Erythroblast (primary cell): ENCODE results near the gene TRIP10.

Source experiments
- DNase-seq, 2 experiments: peaks; one replicate each; lab custom pipeline; 2025; lab: John Stamatoyannopoulos, UW
- GATA1 ChIP-seq: IDR thresholded peaks from 2 replicates; pipeline ENCODE4 v1.6.1; 2011; ENCODE audit warnings: low read depth, mild to moderate bottlenecking, control low read depth, low read length, moderate library complexity
- POLR2A ChIP-seq: IDR thresholded peaks from 2 replicates; pipeline ENCODE4 v1.6.1; 2011; ENCODE audit warnings: mild to moderate bottlenecking, low read length

Gene TRIP10

DNA sequence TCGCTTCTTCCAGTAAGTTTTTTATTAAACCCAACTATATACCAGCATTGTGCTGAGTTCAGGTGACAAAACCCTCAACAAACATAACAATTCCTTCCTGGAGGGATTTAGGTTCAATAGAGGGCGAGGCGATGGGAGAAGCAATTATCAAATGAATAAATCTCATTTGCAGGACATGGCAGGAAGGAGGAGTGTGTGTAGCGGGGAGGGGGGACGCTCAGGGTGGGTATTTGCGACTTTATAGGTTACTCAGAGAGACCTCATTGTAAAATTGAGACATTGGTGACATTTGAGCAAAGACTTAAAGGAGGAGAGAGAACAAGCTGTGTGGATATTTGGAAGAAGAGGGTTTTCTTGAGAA lies 22.9 kb upstream of the TRIP10 start:
- DNase-seq: no peak
- no peak for TF ChIP-seq POLR2A
- no peak for TF ChIP-seq GATA1

DNA sequence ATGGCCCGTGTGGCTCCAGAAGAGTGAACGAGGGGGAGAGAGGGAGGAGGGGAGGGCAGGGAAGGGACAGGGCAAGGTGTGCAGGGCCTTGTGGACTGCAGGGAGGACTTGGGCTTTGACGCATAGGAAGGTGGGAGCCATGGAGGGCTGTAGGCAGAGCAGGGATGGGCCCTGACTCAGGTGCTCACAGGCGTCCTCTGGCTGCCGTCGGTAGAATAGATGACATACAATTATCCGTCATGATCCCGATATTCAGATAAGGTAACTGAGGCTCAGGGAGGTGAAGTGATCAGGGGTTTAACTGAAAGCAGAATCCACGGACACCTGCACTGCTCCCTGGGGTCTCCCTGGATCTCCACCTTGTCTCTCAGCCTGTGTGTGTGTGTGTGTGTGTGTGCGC lies 22.4 kb upstream of the TRIP10 start:
- TF ChIP-seq GATA1: no peak
- TF ChIP-seq POLR2A: no peak
- DNase-seq: no peak

DNA sequence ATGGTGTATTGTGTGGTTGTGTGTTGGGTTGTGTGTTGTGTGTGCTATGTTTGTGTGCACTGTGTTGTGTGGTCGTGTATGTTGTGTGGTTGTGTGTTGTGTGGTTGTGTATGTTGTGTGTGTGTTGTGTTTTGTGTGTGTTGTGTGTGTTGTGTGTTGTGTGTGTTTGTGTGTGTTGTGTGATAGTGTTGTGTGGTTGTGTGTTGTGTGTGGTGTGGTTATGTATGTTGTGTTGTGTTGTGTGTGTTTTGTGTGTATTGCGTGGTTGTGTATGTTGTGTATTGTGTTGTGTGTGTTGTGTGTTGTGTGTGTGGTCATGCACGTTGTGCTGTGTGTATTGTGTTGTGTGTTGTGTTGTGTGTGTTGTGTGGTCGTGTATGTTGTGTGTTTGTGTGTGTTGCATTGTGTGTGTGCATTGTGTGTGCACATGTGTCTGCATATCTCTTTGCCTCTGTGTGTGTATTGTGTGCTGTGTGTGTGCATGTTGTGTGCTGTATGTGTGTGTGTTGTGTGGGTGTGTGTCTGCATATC lies 22.0 kb upstream of the TRIP10 start:
- peak; percentile 61 to 76 for DNase-seq
- TF ChIP-seq GATA1 (no peak), POLR2A (no peak)

DNA sequence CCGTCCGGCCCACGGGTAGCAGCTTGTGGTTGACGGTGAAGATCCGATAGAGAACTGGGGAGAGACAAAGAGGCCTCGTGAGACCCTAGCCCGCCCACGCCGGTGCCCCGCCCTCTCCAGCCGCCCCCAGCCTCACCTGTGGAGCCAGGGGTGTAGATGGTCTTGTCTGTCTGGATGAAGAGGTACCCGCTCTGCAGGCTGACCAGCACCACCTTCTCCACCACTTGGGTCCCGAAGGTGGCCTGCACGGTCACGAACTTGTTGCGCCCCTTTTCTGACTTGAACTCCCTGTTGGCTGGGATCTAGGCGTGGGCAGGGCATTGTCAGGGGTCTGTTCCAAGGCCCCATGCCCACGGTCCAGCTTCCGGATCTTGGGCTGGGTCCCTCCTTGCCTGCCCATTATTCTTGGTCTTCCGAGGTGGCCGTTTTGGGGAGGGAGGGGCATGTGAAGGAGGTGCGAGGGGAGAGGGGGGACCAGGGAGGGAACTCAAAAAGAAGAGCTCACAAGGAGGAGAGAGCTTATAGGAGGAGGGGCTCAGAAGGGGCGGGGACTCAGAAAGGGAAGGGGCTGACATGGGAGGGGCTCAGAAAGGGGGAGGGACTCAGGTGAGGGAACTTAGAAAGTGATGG lies 21.3 kb upstream of the TRIP10 start:
- no peak for DNase-seq
- TF ChIP-seq GATA1 (no peak), POLR2A (no peak)

DNA sequence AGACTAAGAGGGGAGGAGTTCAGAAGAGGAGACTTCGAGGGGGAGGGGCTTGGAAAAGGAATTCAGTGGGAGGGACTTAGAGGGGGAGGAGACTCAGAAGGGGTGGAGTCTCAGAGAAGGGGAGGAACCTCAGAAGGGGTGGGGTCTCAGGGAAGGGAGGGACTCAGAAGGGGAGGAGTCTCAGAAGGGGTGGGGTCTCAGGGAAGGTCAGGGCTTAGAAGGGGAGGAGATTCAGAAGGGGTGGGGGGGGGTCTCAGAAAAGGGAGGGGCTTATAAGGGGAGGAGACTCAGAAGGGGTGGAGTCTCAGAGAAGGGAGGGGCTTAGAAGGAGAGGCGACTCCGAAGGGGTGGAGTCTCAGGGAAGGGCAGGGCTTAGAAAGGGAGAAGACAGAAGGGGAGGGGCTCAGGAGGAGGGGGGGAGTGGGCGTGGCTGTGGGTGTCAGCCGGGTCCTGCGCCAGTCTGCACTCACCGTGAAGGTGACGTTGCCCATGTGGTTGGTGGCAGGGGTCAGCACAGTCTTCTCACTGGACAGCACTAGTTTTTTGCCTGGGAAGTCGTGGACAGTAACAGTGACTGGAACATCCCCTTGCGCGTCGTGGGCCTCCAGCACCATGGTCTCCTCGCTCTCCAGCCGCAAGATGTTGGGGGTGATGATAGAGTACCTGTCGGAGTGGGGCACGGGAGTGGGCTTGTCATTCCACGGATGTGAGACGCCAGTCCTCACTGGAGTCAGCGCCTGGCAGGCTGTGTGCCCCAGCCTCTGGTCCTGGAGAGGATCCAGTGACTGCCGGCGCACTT lies 20.5 kb upstream of the TRIP10 start:
- TF ChIP-seq GATA1 (no peak), POLR2A (no peak)
- peak; percentile 63 to 76 for DNase-seq

DNA sequence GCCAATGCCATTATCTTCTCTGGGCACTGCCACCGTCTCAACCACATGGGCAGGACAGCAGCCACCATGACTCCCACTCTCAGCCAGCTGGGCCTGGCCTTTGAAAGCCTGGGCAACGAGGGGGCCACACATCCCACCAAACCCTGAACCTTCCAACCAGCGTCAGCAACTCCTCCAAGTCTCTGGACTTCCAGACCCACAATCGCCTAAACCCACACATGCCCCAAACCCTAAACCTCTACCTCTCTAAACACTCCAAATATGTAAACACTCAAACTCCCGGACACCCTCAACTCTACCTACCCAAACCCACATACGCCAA lies 20.0 kb upstream of the TRIP10 start:
- DNase-seq: no peak
- TF ChIP-seq GATA1: no peak
- no peak for TF ChIP-seq POLR2A

DNA sequence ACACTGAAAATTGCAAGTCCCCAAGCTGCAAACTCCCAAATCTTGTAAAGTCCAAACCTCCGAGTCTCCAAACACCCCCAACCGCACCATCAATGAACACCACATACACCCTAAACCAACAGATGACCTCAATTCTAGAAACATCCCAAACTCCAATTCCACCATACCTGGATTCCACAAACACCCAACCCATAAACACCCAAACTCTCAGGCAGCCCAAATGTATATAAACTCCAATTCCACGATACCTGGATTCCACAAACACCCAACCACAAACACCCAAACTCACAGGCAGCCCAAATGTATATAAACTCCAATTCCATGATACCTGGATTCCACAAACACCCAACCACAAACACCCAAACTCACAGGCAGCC lies 19.5 kb upstream of the TRIP10 start:
- DNase-seq: no peak
- TF ChIP-seq POLR2A (no peak), GATA1 (no peak)

DNA sequence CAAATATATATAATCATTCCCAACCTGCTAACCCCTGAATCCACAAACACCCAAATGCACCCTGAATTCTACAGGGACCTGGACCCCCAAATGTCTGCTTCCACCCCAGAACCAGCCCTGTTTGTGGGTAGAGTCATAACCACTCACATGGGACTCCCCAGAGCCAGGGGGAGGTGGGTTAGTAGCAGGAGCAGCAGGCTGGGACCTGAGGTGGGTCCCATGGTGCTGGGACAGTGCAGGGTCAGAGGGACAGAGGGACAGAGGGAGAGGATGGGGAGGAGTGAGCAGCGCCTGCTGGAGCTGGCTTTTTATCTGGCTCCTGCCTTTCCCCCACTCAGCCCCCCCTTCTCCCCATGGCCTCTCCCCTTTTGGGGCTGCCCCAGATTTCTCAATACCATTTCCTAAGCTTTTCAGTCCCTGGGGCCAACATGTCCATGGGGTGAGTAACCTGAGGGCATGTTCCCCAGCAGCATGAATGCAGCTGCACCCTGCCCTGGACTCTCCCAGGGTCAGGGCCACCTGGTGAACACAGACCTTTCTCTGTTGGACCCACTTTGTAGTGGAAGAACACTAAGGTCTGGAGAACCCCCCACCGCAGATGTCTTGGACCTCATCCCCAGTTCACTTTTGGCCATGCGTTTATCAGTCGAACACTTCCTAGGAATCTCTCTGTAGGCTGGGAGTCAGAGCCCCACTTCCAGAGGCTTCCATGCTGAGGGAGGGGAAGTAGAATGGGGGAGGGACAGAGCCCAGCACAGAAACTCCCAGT lies 18.9 kb upstream of the TRIP10 start, which contains the start of gene C3:
Gene C3 (minus strand): TSS at position 282 of the 769 bp plus-strand sequence. CDS start 61 bp downstream, at position 221.
- no peak for DNase-seq
- TF ChIP-seq POLR2A: no peak
- no peak for TF ChIP-seq GATA1

DNA sequence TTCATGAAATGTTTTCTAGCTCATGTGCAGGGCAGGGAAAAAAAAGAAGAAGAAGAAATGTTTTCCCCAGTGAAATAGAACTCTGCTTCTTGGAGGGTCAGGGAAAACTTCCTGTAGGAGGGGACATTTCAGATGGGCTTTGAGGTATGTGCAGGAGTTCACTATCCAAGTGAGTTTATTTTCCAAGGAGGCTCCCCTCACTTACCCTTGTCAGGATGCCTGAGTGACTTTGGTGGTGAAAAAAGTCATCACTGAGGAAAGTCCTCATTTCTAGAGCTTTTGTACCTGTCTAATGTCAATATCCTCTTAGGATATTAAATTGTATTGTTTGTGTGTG lies 18.4 kb upstream of the TRIP10 start:
- TF ChIP-seq POLR2A: no peak
- DNase-seq: no peak

DNA sequence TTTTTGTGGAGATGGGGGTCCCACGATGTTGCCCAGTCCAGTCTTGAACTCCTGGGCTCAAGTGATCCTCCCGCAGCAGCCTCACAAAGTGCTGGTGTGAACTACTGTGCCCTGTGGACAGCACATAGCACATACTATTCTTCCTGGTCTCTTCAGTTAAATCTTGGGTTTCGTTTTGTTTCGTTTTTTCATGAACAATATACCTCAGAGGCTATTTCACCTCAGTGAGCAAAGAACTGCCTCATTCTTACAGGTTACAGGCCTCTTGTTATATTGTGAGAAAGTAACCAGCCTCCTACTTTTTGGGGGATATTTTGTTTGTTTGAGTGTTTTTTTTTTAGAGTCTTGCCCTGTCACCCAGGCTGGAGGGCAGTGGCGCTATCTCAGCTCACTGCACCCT lies 17.7 kb upstream of the TRIP10 start:
- no peak for TF ChIP-seq POLR2A
- no peak for DNase-seq

DNA sequence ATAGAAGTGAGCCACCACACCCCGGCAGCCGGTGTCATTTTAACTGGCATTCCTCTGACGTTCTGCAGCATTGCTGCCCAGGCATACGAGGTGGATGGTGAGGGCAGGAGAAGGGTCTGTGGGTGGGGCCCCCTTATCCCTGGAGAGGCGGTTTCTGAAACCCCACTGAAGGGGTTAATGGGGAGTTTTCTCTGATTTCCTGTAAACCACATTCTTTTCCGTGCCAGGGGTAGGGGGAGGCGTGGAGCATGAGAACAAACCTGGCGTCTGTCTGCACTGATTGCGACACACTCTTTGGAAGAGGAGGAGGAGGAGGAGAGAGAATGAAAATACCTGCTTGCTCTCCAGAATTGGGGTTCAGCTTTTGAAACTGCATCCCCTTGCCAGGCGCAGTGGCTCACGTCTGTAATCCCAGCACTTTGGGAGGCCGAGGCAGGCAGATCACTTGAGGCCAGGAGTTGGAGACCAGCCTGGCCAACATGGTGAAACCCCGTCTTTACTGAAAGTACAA lies 16.3 kb upstream of the TRIP10 start:
- no peak for DNase-seq
- TF ChIP-seq POLR2A: no peak

DNA sequence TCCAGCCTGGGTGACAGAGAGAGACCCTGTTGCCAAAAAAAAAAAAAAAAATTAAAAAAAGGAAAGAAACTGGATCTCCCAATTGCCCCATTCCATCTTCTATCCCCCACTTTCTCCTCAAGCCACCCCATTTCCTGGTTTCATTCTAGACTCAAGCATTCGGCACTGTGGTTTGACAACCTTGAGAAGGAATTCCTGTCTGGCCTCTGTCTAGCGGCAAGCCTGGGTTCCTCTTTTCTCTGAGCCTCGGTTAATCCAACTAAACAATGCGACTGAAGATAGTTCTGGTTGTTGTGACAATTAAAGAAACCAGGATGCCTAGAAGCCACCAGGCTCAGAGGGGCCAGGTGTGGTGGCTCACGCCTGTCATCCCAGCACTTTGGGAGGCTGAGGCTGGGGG lies 15.7 kb upstream of the TRIP10 start:
- no peak for TF ChIP-seq GATA1
- no peak for TF ChIP-seq POLR2A

DNA sequence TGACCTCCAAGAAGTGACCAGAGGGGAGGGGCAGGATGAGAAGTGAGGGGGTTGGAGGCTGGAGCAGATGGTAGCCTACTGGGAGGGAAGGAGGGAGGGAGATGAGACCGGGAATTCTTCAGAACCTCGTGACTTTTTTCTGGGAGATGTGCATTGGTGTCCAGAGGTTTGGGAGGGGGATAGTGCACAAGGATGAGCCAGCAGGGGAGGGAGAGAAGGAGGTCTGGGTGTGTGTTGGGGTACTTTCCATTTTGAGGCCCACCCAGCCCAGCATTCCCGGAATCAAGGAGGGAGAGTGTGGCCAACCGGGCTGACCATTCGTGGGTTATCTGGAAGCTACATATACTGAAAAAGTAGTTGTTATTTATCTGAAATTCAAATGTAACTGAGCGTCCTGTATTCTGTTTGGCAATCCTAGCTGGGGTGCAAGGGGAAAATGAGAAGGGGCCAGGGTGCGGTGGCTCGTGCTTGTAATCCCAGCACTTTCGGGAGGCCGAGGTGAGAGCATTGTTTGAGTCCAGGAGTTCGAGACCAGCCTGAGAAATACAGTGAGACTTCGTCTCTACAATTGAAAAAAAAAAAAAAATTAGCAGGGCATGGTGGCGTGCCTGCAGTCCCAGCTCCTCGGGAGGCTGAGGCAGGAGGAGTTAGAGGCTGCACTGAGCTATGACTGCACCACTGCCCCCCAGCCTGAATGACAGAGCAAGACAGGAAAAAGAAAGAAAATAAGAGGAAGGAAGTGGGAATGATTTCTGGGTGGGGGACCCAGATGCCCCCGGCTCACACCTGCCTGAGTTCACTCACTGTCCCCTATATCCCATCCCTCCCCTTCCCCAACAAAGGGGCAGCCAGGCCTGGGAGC lies 14.6 kb upstream of the TRIP10 start:
- DNase-seq: no peak
- TF ChIP-seq POLR2A (no peak), GATA1 (no peak)

More for the DNA sequence above, 15.7 kb upstream of the TRIP10 start:
- no peak for DNase-seq
